Adipocyte (in vitro differentiated cells): ENCODE measurements around the gene PNMA8B.

Experiments
- DNase-seq: peaks from one replicate; pipeline ENCODE4 v3.0.0-alpha.2; 2015; ENCODE audit warnings: low read depth
- H3K27me3 ChIP-seq: replicated peaks from 2 replicates; pipeline ENCODE4 v1.7.0; 2013; ENCODE audit warnings: mild to moderate bottlenecking, low read length, moderate library complexity; ENCODE audit not compliant: control insufficient read depth, insufficient read depth
- H3K36me3 ChIP-seq: 2 replicates; pipeline ENCODE4 v1.7.0; 2013; ENCODE audit warnings: low read length, mild to moderate bottlenecking, moderate library complexity; ENCODE audit not compliant: control insufficient read depth, insufficient read depth, severe bottlenecking
- H3K4me1 ChIP-seq: 2 replicates; pipeline ENCODE4 v1.7.0; 2013; ENCODE audit warnings: mild to moderate bottlenecking, low read length, moderate library complexity; ENCODE audit not compliant: control insufficient read depth, insufficient read depth
- H3K4me3 ChIP-seq: 2 replicates; pipeline ENCODE4 v1.7.0; 2013; ENCODE audit warnings: mild to moderate bottlenecking, low read length, moderate library complexity
- H3K9ac ChIP-seq: 2 replicates; pipeline ENCODE4 v1.7.0; 2013; ENCODE audit warnings: mild to moderate bottlenecking, low read length, moderate library complexity
- H3K9me3 ChIP-seq: 2 replicates; pipeline ENCODE4 v1.7.0; 2013; ENCODE audit warnings: mild to moderate bottlenecking, low read length, moderate library complexity; ENCODE audit not compliant: control insufficient read depth

PNMA8B gene

GRCh38 chr19:46495786-46496099, at the start of gene PNMA8B:
Gene PNMA8B, minus strand, starts transcription at chr19:46495867. Its CDS starts 402 bp downstream, at chr19:46495465.
- Histone ChIP-seq H3K9me3 (no peaks in the 10 kb centered on the region), H3K27me3 (no peaks in the 10 kb centered on the region), H3K4me3 (peak within 1 kb of the TSS; percentile 70), H3K36me3 (no peaks in the 10 kb centered on the region), H3K9ac (peak within 1 kb of the TSS; percentile 78), H3K4me1 (peaks cover 11% of the 10 kb centered on the region)
- DNase-seq: peak; percentile 71

- H3K4me3 ChIP-seq: no peak overlapping the region
- no peaks in the 10 kb centered on the region for H3K4me1 ChIP-seq
- DNase-seq: no peak
- no peak overlapping the region for H3K9ac ChIP-seq
- H3K27me3 ChIP-seq: no peaks in the 10 kb centered on the region
- peaks cover 6% of the 10 kb centered on the region for H3K9me3 ChIP-seq
- no peaks in the 10 kb centered on the region for H3K36me3 ChIP-seq
Measured at GRCh38 chr19:46544651-46545050, 49.0 kb upstream of the PNMA8B start.

- Histone ChIP-seq H3K9me3 (no peaks in the 10 kb centered on the region), H3K27me3 (no peaks in the 10 kb centered on the region), H3K36me3 (no peaks in the 10 kb centered on the region), H3K4me1 (no peaks in the 10 kb centered on the region), H3K9ac (no peak overlapping the region), H3K4me3 (no peak overlapping the region)
- DNase-seq: peak; percentile 98
Measured at GRCh38 chr19:46542428-46543230, 47.0 kb upstream of the PNMA8B start.

- no peaks in the 10 kb centered on the region for H3K36me3 ChIP-seq
- H3K4me3 ChIP-seq: no peak overlapping the region
- DNase-seq: peak; percentile 75
- no peak overlapping the region for H3K9ac ChIP-seq
- H3K9me3 ChIP-seq: no peaks in the 10 kb centered on the region
- no peaks in the 10 kb centered on the region for H3K4me1 ChIP-seq
- peaks cover 5% of the 10 kb centered on the region for H3K27me3 ChIP-seq
Measured at GRCh38 chr19:46537136-46538097, 41.8 kb upstream of the PNMA8B start.

- Histone ChIP-seq H3K4me1 (no peaks in the 10 kb centered on the region), H3K9ac (no peak overlapping the region), H3K4me3 (no peak overlapping the region), H3K36me3 (no peaks in the 10 kb centered on the region), H3K9me3 (no peaks in the 10 kb centered on the region), H3K27me3 (peaks cover 5% of the 10 kb centered on the region)
- DNase-seq: no peak
Measured at GRCh38 chr19:46536391-46536790, 40.7 kb upstream of the PNMA8B start.

- no peaks in the 10 kb centered on the region for H3K36me3 ChIP-seq
- H3K4me1 ChIP-seq: peaks cover 9% of the 10 kb centered on the region
- H3K9ac ChIP-seq: no peak overlapping the region
- DNase-seq: no peak
- no peaks in the 10 kb centered on the region for H3K9me3 ChIP-seq
- no peak overlapping the region for H3K4me3 ChIP-seq
- H3K27me3 ChIP-seq: peaks cover 5% of the 10 kb centered on the region
Measured at GRCh38 chr19:46533621-46534081, 38.0 kb upstream of the PNMA8B start.

DNA sequence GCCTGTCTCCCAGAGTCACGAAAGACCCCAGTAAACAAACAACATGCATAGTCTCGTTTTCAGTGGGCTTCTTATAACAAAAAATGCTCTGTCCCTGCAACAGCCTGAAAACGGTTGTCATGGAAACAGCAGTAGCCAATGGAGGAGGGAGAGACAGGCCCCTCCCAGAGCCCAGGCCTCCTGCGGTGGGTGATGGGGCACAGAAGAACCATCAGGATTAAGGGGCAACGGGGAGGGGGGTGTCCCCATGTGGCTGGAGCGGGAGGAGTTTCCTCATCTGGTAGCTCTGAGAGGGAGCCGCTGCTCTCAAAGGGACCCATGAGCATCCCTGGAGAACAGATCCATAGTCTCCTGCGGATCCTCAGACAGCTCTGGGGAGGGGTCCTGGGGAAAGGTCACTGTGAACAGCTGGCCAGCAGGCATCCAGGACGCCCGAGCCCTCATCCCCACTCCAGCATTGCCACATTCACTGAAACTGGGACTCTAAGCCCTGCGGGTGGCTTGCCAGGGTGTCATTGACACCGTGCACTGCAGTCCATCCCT, 37.5 kb upstream of the PNMA8B start:
- no peak for DNase-seq
- no peak overlapping the region for H3K9ac ChIP-seq
- H3K4me3 ChIP-seq: no peak overlapping the region
- peaks cover 10% of the 10 kb centered on the region for H3K27me3 ChIP-seq
- peaks cover 9% of the 10 kb centered on the region for H3K4me1 ChIP-seq
- no peaks in the 10 kb centered on the region for H3K36me3 ChIP-seq
- H3K9me3 ChIP-seq: no peaks in the 10 kb centered on the region

GRCh38 chr19:46530636-46531035, 35.0 kb upstream of the PNMA8B start:
- Histone ChIP-seq H3K9me3 (no peaks in the 10 kb centered on the region), H3K9ac (no peak overlapping the region), H3K4me1 (peaks cover 9% of the 10 kb centered on the region), H3K27me3 (peaks cover 7% of the 10 kb centered on the region), H3K36me3 (no peaks in the 10 kb centered on the region), H3K4me3 (no peak overlapping the region)
- peak; percentile 11 for DNase-seq

DNA sequence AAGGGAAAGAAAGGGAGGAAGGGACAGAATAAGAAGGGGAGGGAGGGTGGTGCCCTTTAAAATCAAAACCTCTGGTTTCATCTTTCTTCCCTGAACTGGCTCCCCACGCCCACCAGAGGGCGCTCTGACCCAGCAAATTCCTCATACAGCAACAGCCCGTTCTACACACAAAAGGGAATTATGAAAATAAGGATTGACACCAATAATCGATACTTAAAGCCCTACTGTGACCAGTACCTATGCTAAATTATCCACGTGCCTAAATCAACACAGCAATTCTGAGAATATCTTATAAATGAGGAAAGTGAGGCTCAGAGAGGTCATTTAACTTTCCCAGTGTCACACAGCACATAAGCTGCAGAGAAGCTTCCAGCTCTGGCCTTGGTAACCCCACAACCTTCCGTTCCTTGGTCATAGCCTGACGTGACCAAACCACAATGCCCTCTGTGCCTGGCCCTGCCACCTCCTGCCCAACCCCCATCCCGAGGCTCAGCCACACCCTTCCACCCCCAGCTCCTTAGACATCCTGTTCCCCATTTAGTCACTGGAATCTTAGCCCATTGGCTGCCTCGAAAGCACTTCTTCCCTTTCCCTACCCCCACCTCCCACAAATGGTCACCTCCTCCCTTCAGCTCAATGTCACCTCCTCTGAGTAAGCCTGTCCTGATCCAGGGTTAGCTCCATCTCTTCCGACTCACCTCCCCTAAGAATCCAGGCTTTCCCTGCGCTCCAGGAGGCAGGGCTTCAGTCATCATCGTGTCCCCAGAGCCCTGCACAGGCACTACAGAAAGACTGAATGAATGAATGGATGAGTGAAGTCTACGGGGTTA, 34.2 kb upstream of the PNMA8B start:
- H3K9ac ChIP-seq: no peak overlapping the region
- no peaks in the 10 kb centered on the region for H3K36me3 ChIP-seq
- H3K9me3 ChIP-seq: no peaks in the 10 kb centered on the region
- no peak overlapping the region for H3K4me3 ChIP-seq
- peaks cover 7% of the 10 kb centered on the region for H3K27me3 ChIP-seq
- H3K4me1 ChIP-seq: peaks cover 9% of the 10 kb centered on the region
- peak; percentile 86 for DNase-seq

DNA sequence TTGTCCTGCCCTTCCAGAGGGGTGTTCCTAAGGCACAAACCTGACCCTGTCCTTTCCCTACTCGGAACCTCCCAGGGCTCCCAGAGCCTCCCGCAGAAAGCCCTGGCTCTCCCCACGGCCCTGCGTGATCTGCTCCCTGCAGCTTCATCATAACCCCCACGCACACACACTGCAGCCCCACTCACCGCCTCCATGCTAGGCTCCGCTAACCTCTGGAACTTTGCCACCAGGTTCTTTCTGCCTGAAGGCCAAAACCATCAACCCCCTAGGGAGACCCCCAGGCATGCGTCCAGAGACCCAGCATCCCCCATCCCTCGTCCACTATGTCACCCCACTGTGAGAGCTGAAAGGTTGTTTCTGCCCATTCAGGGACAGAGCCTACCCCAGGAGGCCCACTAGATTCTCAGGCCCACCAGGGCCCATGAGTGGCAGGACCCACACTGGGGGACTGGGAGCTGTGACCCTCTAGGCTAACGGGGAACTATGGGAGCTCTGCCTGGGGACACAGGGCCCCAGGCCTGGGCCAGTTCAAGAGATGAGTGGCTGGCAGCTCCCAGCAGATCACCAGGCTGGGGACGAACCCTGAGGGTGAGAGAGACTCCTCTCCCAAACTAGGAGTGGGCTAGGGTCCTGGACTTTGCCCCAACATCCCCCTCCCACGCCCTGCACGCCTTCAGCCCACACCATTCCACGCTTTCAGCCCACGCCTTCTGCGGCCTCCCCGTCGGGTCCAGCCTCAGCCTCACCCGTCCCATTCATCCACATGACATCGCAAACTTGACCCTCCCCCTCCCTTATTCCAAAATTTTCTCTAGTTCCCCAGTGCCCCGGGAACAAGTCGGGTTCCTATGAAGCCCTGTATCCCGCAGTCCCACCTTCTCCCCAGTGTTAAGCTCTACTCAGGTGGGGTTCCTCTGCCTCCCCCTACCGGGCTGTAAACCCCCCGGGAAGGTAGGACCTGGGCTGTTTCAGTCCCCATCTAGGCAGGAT, 33.2 kb upstream of the PNMA8B start:
- Histone ChIP-seq H3K36me3 (no peaks in the 10 kb centered on the region), H3K9me3 (peaks cover 4% of the 10 kb centered on the region), H3K4me3 (no peak overlapping the region), H3K27me3 (peaks cover 5% of the 10 kb centered on the region), H3K9ac (no peak overlapping the region), H3K4me1 (peaks cover 9% of the 10 kb centered on the region)
- DNase-seq: no peak
